ENCODE data around the gene PPP1R37.

GRCh38 chr19:45110851-45111266 lies 17.9 kb downstream of the PPP1R37 start:
- TF ChIP-seq TAF1 (IDR thresholded peaks at IDR 0.05; ENCODE audit: borderline replicate concordance, insufficient read depth, low read length), result no peak
- no peak for TF ChIP-seq REST (IDR thresholded peaks at IDR 0.05; ENCODE audit: insufficient read depth in 1 of 2, low read depth in 2 of 2, low read length in 2 of 2)
- TF ChIP-seq SIN3A (IDR thresholded peaks at IDR 0.05; ENCODE audit: borderline replicate concordance, insufficient read depth, low read length), result no peak
- no peak for TF ChIP-seq POLR2AphosphoS5 (IDR thresholded peaks at IDR 0.05; ENCODE audit: low read depth, low read length)
- no peak for TF ChIP-seq FOXP2 (optimal IDR thresholded peaks at IDR 0.05; ENCODE audit: borderline replicate concordance, extremely low read depth, extremely low read length, insufficient read depth)
